ENCODE measurements around the gene GRM1.

The GRM1 gene

DNA sequence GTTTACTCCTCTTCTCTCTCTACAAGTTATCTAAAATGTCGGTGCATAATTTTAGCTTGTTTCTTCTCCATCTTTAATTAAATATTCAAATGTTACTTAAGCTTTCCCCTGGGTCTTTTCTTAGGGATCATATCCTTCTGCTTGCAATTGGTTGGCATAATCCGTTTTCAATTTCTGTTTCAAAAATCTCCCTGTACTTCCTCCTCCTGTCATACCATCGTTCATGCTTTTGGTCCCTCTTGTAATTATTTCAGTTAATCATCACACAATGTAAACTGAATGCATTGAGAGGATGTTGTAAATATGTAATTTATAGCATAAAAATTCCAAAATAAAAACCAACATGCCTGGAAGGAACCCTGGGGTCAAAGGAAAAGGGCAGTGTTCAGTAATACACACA lies 325.6 kb downstream of the GRM1 start:
- H3K79me2 ChIP-seq (ENCODE audit: insufficient read depth, low read length): no peaks in the 10 kb centered on the region
- no peaks in the 10 kb centered on the region for H3K36me3 ChIP-seq (ENCODE audit: insufficient read depth, low read length)
- no peak overlapping the region for H3K4me2 ChIP-seq (ENCODE audit: low read depth, low read length, poor library complexity, severe bottlenecking)
- no peaks in the 10 kb centered on the region for H3K9me2 ChIP-seq (replicated peaks; ENCODE audit: low read depth, low read length)
- TF ChIP-seq, protein P1, sequence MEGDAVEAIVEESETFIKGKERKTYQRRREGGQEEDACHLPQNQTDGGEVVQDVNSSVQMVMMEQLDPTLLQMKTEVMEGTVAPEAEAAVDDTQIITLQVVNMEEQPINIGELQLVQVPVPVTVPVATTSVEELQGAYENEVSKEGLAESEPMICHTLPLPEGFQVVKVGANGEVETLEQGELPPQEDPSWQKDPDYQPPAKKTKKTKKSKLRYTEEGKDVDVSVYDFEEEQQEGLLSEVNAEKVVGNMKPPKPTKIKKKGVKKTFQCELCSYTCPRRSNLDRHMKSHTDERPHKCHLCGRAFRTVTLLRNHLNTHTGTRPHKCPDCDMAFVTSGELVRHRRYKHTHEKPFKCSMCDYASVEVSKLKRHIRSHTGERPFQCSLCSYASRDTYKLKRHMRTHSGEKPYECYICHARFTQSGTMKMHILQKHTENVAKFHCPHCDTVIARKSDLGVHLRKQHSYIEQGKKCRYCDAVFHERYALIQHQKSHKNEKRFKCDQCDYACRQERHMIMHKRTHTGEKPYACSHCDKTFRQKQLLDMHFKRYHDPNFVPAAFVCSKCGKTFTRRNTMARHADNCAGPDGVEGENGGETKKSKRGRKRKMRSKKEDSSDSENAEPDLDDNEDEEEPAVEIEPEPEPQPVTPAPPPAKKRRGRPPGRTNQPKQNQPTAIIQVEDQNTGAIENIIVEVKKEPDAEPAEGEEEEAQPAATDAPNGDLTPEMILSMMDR (conservative IDR thresholded peaks at IDR 0.05; ENCODE audit: low read length): no peak
- TF ChIP-seq EZH2phosphoT487 (IDR thresholded peaks at IDR 0.05; ENCODE audit: borderline replicate concordance): no peak
- H3K27me3 ChIP-seq (ENCODE audit: insufficient read depth, low read length, poor library complexity, severe bottlenecking): no peaks in the 10 kb centered on the region
- no peaks in the 10 kb centered on the region for H3K9me3 ChIP-seq (ENCODE audit: insufficient read depth, low read depth, low read length)
- H3K4me3 ChIP-seq (ENCODE audit: low read length, poor library complexity, severe bottlenecking): no peak overlapping the region
- no peak overlapping the region for H2AFZ ChIP-seq (ENCODE audit: low read length)
- H4K20me1 ChIP-seq (ENCODE audit: insufficient read depth, low read length, poor library complexity, severe bottlenecking): no peaks in the 10 kb centered on the region
- H3F3A ChIP-seq (ENCODE audit: low read depth): no peaks in the 10 kb centered on the region
- H3K9ac ChIP-seq (ENCODE audit: low read depth, low read length, poor library complexity, severe bottlenecking): no peak overlapping the region
- peaks cover 9% of the 10 kb centered on the region for H3K4me1 ChIP-seq (ENCODE audit: insufficient read depth, low read length, poor library complexity, severe bottlenecking)

DNA sequence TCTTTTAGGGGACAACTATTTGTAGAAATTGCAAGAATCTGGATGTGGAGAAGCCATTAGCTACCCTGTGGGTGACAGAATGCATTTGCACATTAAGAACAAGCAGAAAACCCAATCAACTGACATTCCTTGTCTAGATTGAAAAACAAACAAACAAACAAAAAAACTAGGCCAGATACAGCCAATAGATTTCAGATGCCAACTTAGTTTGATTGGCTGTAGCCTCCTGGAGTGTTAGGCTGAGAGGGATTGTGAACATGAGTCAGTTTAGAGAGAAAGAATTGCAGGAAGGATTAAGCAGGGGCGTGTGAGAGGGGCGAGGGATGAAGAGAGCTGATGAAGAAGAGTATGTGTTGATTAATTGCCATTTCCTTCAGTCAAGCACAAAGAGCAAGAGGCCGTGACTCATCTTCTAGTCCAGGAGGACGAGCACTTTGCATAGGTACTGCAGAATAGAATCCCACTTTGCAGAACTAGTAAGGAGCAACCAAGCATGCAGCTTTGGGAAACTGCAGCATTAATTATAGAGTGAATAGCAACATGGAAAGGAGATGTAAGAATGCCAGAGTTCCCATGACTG lies 326.7 kb downstream of the GRM1 start:
- Histone ChIP-seq H4K20me1 (ENCODE audit: insufficient read depth, low read length, poor library complexity, severe bottlenecking) (no peaks in the 10 kb centered on the region), H3K27me3 (ENCODE audit: insufficient read depth, low read length, poor library complexity, severe bottlenecking) (no peaks in the 10 kb centered on the region), H3K9me3 (ENCODE audit: insufficient read depth, low read depth, low read length) (no peaks in the 10 kb centered on the region), H3K9ac (ENCODE audit: low read depth, low read length, poor library complexity, severe bottlenecking) (no peak overlapping the region), H3K79me2 (ENCODE audit: insufficient read depth, low read length) (no peaks in the 10 kb centered on the region), H3K36me3 (ENCODE audit: insufficient read depth, low read length) (no peaks in the 10 kb centered on the region), H3K9me2 (replicated peaks; ENCODE audit: low read depth, low read length) (no peaks in the 10 kb centered on the region), H3K4me3 (ENCODE audit: low read length, poor library complexity, severe bottlenecking) (no peak overlapping the region), H2AFZ (ENCODE audit: low read length) (no peak overlapping the region), H3K4me2 (ENCODE audit: low read depth, low read length, poor library complexity, severe bottlenecking) (no peak overlapping the region), H3F3A (ENCODE audit: low read depth) (no peaks in the 10 kb centered on the region), H3K4me1 (ENCODE audit: insufficient read depth, low read length, poor library complexity, severe bottlenecking) (peaks cover 10% of the 10 kb centered on the region)
- TF ChIP-seq EZH2phosphoT487 (IDR thresholded peaks at IDR 0.05; ENCODE audit: borderline replicate concordance): no peak
- TF ChIP-seq, protein P1 (conservative IDR thresholded peaks at IDR 0.05; ENCODE audit: low read length): no peak

DNA sequence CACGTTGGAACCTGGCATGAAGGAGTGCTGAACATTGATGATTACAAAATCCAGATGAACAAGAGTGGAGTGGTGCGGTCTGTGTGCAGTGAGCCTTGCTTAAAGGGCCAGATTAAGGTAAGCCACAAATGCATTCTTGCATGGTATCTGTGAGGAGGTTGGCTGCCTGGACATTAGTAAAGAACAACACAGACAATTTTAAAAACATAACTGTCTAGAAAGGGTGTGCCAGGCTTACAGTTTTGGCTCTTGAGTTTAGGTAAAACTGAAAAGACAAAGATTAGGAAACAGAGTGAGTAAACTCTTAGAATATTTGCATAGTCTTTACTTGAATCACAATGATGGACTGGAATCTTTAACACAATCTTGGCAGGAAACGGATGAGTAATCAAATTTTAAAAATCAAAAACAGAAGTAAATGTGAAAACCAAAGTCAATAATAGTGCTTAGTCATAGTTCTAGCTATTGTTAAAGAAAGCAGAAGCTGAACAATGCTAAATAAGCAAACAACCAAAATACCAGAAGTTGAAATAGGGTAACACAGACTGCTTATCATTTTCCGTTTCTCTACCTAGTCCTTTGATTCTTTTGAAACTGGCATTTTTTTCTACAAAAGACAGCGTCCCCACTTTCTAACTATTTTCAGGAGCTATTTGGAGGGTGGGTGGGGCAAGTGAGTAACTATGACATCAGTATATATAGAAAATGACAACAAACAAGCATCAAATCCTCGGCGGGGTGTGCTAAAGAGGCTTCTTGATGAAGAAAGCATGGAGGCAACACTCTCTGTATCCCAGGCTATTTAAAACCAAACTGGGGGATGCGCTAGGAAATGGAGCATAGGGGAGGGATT lies 328.9 kb downstream of the GRM1 start:
- no peaks in the 10 kb centered on the region for H3K36me3 ChIP-seq (ENCODE audit: insufficient read depth, low read length)
- no peak overlapping the region for H3K4me3 ChIP-seq (ENCODE audit: low read length, poor library complexity, severe bottlenecking)
- H3K4me1 ChIP-seq (ENCODE audit: insufficient read depth, low read length, poor library complexity, severe bottlenecking): peaks cover 17% of the 10 kb centered on the region
- no peaks in the 10 kb centered on the region for H3K9me3 ChIP-seq (ENCODE audit: insufficient read depth, low read depth, low read length)
- no peak overlapping the region for H3K9ac ChIP-seq (ENCODE audit: low read depth, low read length, poor library complexity, severe bottlenecking)
- no peaks in the 10 kb centered on the region for H4K20me1 ChIP-seq (ENCODE audit: insufficient read depth, low read length, poor library complexity, severe bottlenecking)
- H3F3A ChIP-seq (ENCODE audit: low read depth): no peaks in the 10 kb centered on the region
- no peaks in the 10 kb centered on the region for H3K9me2 ChIP-seq (replicated peaks; ENCODE audit: low read depth, low read length)
- H3K79me2 ChIP-seq (ENCODE audit: insufficient read depth, low read length): no peaks in the 10 kb centered on the region
- H2AFZ ChIP-seq (ENCODE audit: low read length): no peak overlapping the region
- no peaks in the 10 kb centered on the region for H3K27me3 ChIP-seq (ENCODE audit: insufficient read depth, low read length, poor library complexity, severe bottlenecking)
- no peak for TF ChIP-seq EZH2phosphoT487 (IDR thresholded peaks at IDR 0.05; ENCODE audit: borderline replicate concordance)
- TF ChIP-seq, protein P1 (conservative IDR thresholded peaks at IDR 0.05; ENCODE audit: low read length): no peak
- no peak overlapping the region for H3K4me2 ChIP-seq (ENCODE audit: low read depth, low read length, poor library complexity, severe bottlenecking)

Data from Loucy (cell line).